ENCODE measurements around the gene FGD4.
"Not testable (repeated sequence)": the region's sequence is repeated elsewhere in the genome, so short reads cannot be mapped to it uniquely, and the experiment has no call there.

FGD4 gene

DNA sequence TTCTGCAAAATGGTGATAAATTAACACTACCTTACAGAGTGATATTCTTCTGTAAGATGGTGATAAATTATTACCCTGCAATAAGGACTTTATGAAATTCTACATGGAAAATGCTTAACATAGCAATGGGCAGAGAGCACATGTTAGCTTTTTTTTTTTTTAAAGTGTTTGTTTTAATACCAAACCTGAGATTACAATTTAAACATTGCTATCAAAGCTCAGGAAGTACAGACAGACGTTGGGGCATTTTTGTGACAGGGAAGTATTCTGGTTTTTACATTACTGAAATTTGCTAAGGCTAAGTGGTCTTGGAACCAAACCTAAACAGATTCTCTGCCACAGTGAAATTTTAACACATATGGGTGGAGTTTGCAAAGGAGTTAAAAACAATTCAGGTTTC lies 133.1 kb downstream of the FGD4 start:
- H3K9me3 ChIP-seq (ENCODE audit: control insufficient read depth in 5 of 5, low read length in 5 of 5) = peaks cover 0 to 2% (median 0%) of the 10 kb centered on the region in 5 donors
- no peak overlapping the region for H3K4me3 ChIP-seq (ENCODE audit: low read depth in 1 of 5, low read length in 5 of 5)
- H3K36me3 ChIP-seq (ENCODE audit: control insufficient read depth in 5 of 5, insufficient read depth in 5 of 5, low read length in 5 of 5) = no peaks in the 10 kb centered on the region
- H3K27ac ChIP-seq (ENCODE audit: low read depth, low read length) = peak overlapping the region; percentile 21
- no peaks in the 10 kb centered on the region for H3K27me3 ChIP-seq (ENCODE audit: control insufficient read depth in 5 of 5, insufficient read depth in 4 of 5, low read length in 5 of 5)
- H3K4me1 ChIP-seq (ENCODE audit: control insufficient read depth in 5 of 5, insufficient read depth in 5 of 5, low read length in 5 of 5) = peaks cover 5 to 36% (median 33%) of the 10 kb centered on the region in 5 donors
- no peak overlapping the region for H3K9ac ChIP-seq (ENCODE audit: low read length in 5 of 5)

DNA sequence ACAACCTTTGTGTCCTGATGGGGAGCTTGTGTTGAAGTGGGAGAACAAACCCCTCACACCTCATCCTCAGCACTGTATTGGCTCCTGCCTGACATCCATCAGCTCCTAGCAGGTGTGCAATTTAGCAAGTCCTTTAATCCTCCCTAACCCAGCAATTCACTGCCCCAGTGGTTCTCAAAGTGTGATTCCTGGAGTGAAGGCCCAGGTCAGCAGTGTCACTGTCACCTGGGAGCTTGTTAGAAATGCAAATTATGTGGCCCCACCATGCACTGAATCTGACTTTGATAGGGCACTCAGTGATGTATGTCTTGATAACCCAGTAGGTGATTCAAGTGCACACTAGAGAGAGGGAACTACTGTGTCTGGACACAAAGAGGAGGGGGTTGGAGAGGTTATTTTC lies 133.6 kb downstream of the FGD4 start:
- Histone ChIP-seq H3K36me3 (ENCODE audit: control insufficient read depth in 5 of 5, insufficient read depth in 5 of 5, low read length in 5 of 5) (no peaks in the 10 kb centered on the region), H3K4me1 (ENCODE audit: control insufficient read depth in 5 of 5, insufficient read depth in 5 of 5, low read length in 5 of 5) (peaks cover 5 to 42% (median 36%) of the 10 kb centered on the region in 5 donors), H3K27ac (ENCODE audit: low read depth, low read length) (peak overlapping the region; percentile 21), H3K9me3 (ENCODE audit: control insufficient read depth in 5 of 5, low read length in 5 of 5) (peaks cover 0 to 2% (median 0%) of the 10 kb centered on the region in 5 donors), H3K4me3 (ENCODE audit: low read depth in 1 of 5, low read length in 5 of 5) (no peak overlapping the region), H3K9ac (ENCODE audit: low read length in 5 of 5) (no peak overlapping the region), H3K27me3 (ENCODE audit: control insufficient read depth in 5 of 5, insufficient read depth in 4 of 5, low read length in 5 of 5) (no peaks in the 10 kb centered on the region)

DNA sequence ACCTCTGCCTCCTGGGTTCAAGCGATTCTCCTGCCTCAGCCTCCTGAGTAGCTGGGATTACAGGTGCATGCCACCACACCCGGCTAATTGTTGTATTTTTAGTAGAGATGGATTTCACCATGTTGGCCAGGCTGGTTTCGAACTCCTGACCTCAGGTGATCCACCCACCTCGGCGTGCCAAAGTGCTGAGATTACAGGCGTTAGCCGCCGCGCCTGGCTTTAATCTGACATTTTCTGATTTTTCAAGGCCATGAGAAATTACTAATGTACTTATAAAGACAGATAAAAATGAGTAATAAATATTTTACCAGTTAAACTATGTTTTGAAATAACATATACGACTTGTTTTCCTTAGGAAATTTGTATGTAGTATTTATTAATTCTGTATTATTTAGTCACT lies 134.1 kb downstream of the FGD4 start:
- not testable (repeated sequence) for H3K9ac ChIP-seq (ENCODE audit: low read length in 5 of 5); H3K36me3 ChIP-seq (ENCODE audit: control insufficient read depth in 5 of 5, insufficient read depth in 5 of 5, low read length in 5 of 5); H3K9me3 ChIP-seq (ENCODE audit: control insufficient read depth in 5 of 5, low read length in 5 of 5); H3K27me3 ChIP-seq (ENCODE audit: control insufficient read depth in 5 of 5, insufficient read depth in 4 of 5, low read length in 5 of 5)
- Histone ChIP-seq H3K4me1 (ENCODE audit: control insufficient read depth in 5 of 5, insufficient read depth in 5 of 5, low read length in 5 of 5) (peaks cover 5 to 47% (median 37%) of the 10 kb centered on the region in 5 donors), H3K4me3 (ENCODE audit: low read depth in 1 of 5, low read length in 5 of 5) (peak overlapping the region in 1 of 5 donors; percentile 70), H3K27ac (ENCODE audit: low read depth, low read length) (peak overlapping the region; percentile 93)

DNA sequence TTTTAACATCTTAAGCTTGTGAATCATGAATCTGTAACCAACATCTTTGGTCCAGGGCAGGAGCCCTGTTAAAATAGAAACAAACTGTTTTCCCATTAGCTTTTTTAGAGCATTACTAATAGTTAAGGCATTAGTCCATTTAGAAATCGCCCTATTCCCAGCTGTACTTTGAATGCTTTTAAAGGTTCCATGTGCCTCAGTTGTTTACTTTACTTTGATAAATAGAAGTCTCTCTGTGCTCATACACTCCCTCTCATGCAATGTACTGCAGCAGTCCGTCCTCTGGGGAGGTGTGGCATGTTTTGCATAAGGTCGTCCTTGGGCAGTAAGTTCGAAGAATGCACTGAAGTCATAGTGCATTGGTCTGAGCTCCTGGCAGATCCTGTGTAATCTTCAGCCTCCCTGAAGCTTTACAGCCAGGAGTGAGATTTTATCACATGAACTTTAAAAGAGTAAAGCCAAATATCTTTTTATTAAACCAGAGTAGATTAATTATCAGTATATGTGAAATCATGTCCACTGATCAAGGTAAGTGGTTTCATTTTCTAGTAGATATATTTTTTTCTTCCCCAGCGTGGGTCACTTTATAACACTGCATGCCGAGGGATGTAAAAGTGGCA lies 134.7 kb downstream of the FGD4 start:
- H3K36me3 ChIP-seq (ENCODE audit: control insufficient read depth in 5 of 5, insufficient read depth in 5 of 5, low read length in 5 of 5) = no peaks in the 10 kb centered on the region
- peaks cover 0 to under 1% (median 0%) of the 10 kb centered on the region in 5 donors for H3K9me3 ChIP-seq (ENCODE audit: control insufficient read depth in 5 of 5, low read length in 5 of 5)
- peak overlapping the region; percentile 38 to 70 (median 64) for H3K4me3 ChIP-seq (ENCODE audit: low read depth in 1 of 5, low read length in 5 of 5)
- H3K4me1 ChIP-seq (ENCODE audit: control insufficient read depth in 5 of 5, insufficient read depth in 5 of 5, low read length in 5 of 5) = peaks cover 5 to 51% (median 37%) of the 10 kb centered on the region in 5 donors
- H3K9ac ChIP-seq (ENCODE audit: low read length in 5 of 5) = peak overlapping the region; percentile 8 to 81 (median 66)
- H3K27ac ChIP-seq (ENCODE audit: low read depth, low read length) = peak overlapping the region; percentile 93
- no peaks in the 10 kb centered on the region for H3K27me3 ChIP-seq (ENCODE audit: control insufficient read depth in 5 of 5, insufficient read depth in 4 of 5, low read length in 5 of 5)

DNA sequence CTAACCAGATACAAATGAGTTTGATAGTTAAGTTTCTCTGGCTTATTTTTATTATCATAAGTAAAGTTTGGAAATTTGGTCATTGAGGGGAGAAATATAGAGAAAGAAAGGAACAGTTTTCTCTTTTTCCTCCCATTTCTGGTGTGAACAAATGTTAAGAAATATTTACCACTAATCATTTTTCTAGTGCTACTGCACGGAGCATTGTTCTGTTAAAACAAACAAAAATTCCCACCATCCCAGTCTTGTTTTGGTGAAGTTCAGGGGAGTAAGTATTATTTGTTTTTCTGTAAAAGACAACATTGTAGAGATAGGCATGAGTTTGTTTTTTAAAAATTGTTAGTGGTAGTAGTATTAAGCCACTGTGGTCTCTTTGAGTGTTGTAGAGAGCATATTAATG lies 135.3 kb downstream of the FGD4 start:
- Histone ChIP-seq H3K9me3 (ENCODE audit: control insufficient read depth in 5 of 5, low read length in 5 of 5) (no peaks in the 10 kb centered on the region), H3K4me1 (ENCODE audit: control insufficient read depth in 5 of 5, insufficient read depth in 5 of 5, low read length in 5 of 5) (peaks cover 5 to 51% (median 37%) of the 10 kb centered on the region in 5 donors), H3K36me3 (ENCODE audit: control insufficient read depth in 5 of 5, insufficient read depth in 5 of 5, low read length in 5 of 5) (no peaks in the 10 kb centered on the region), H3K27ac (ENCODE audit: low read depth, low read length) (peak overlapping the region; percentile 93), H3K27me3 (ENCODE audit: control insufficient read depth in 5 of 5, insufficient read depth in 4 of 5, low read length in 5 of 5) (no peaks in the 10 kb centered on the region), H3K9ac (ENCODE audit: low read length in 5 of 5) (peak overlapping the region; percentile 8 to 81 (median 66)), H3K4me3 (ENCODE audit: low read depth in 1 of 5, low read length in 5 of 5) (peak overlapping the region; percentile 38 to 70 (median 64))

DNA sequence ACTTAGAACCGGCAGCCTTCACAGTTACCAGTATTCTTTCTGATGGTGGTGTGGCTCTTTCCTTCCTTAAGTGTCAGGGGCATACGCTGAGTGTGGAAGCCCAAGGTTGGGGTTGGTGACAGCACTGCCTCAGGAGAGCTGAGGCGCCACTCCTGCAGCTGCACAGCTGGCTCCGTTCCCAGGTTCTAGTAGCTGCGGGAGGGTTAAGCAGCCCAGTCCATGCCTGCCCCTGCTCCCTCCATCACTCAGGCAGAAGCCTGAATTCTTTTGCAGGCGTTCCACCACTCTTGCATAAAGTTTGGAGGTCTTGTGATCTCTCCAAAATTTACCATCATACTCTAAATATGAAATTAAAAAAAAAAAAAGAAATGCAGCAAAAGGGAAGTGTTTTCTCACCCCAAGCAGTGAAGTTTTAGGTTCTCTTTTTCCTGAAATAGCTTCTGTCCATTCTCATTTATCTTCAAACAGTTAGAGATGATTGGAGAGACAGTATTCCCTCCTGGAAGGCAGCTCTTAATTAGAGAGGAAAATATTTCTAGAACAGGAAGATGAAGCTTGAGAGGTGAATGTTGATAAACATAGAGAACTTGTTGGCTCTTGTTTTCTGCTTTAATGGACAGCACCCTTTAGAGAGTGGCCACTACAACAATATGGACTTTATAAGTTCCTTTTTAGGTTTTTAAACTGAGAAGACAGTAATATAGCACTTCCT lies 136.1 kb downstream of the FGD4 start:
- peak overlapping the region; percentile 39 to 81 (median 71) for H3K9ac ChIP-seq (ENCODE audit: low read length in 5 of 5)
- H3K9me3 ChIP-seq (ENCODE audit: control insufficient read depth in 5 of 5, low read length in 5 of 5) = no peaks in the 10 kb centered on the region
- no peaks in the 10 kb centered on the region for H3K27me3 ChIP-seq (ENCODE audit: control insufficient read depth in 5 of 5, insufficient read depth in 4 of 5, low read length in 5 of 5)
- peak overlapping the region; percentile 38 to 70 (median 64) for H3K4me3 ChIP-seq (ENCODE audit: low read depth in 1 of 5, low read length in 5 of 5)
- no peaks in the 10 kb centered on the region for H3K36me3 ChIP-seq (ENCODE audit: control insufficient read depth in 5 of 5, insufficient read depth in 5 of 5, low read length in 5 of 5)
- H3K27ac ChIP-seq (ENCODE audit: low read depth, low read length) = peak overlapping the region; percentile 93
- H3K4me1 ChIP-seq (ENCODE audit: control insufficient read depth in 5 of 5, insufficient read depth in 5 of 5, low read length in 5 of 5) = peaks cover 5 to 51% (median 42%) of the 10 kb centered on the region in 5 donors

DNA sequence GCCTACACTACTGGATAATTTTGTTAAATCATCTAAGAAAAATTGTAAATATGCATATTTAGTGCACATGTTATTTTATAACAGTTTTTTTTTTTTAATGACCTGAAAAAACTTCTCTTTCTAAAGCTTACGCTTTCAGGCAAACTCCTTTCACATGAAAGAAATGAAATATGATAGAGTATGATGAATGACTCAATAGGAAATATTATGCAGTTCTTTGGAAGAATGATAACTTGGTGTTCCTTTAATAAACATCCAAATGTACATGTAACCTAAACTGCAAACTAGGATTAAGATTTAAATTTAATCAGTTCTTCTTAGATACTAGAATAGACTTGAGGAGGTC lies 136.6 kb downstream of the FGD4 start:
- Histone ChIP-seq H3K4me1 (ENCODE audit: control insufficient read depth in 5 of 5, insufficient read depth in 5 of 5, low read length in 5 of 5) (peaks cover 5 to 54% (median 45%) of the 10 kb centered on the region in 5 donors), H3K27me3 (ENCODE audit: control insufficient read depth in 5 of 5, insufficient read depth in 4 of 5, low read length in 5 of 5) (no peaks in the 10 kb centered on the region), H3K4me3 (ENCODE audit: low read depth in 1 of 5, low read length in 5 of 5) (peak overlapping the region; percentile 38 to 70 (median 64)), H3K27ac (ENCODE audit: low read depth, low read length) (peak overlapping the region; percentile 93), H3K36me3 (ENCODE audit: control insufficient read depth in 5 of 5, insufficient read depth in 5 of 5, low read length in 5 of 5) (no peaks in the 10 kb centered on the region), H3K9ac (ENCODE audit: low read length in 5 of 5) (peak overlapping the region in 4 of 5 donors; percentile 1 to 71 (median 40)), H3K9me3 (ENCODE audit: control insufficient read depth in 5 of 5, low read length in 5 of 5) (no peaks in the 10 kb centered on the region)

DNA sequence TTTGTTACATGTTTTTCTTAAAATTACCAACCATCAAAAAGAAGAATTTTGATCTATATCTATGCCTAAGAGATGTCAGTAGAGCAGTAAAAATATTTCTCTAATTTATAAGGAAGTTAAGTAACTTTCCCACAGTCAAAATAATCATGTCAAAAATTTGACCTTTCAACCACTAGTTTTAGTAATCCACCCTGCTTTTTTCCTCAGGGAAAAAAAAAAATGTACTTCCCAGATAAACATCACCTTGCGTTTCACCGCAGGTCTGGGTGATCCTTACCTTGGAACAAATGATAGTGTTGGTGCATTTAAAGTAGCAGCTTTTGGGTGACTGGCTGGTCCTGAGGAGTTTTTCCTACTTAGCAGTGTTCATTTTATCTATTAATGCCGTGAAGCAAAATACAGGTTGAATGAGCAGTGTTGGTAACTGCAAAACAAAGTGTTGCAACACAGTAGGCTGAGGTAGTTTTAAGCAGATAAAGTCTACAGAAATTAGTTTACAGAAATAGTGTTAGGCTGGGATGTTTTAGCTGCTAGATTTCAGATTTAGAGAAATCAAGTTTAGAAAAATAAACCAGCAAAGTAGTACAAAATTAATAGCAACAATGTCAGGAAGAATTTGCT lies 142.5 kb downstream of the FGD4 start:
- no peaks in the 10 kb centered on the region for H3K36me3 ChIP-seq (ENCODE audit: control insufficient read depth in 5 of 5, insufficient read depth in 5 of 5, low read length in 5 of 5)
- H3K4me3 ChIP-seq (ENCODE audit: low read depth in 1 of 5, low read length in 5 of 5) = peak overlapping the region in 1 of 5 donors; percentile 55
- peaks cover 2 to 62% (median 61%) of the 10 kb centered on the region in 5 donors for H3K4me1 ChIP-seq (ENCODE audit: control insufficient read depth in 5 of 5, insufficient read depth in 5 of 5, low read length in 5 of 5)
- peak overlapping the region; percentile 6 to 65 (median 45) for H3K9ac ChIP-seq (ENCODE audit: low read length in 5 of 5)
- H3K27me3 ChIP-seq (ENCODE audit: control insufficient read depth in 5 of 5, insufficient read depth in 4 of 5, low read length in 5 of 5) = no peaks in the 10 kb centered on the region
- H3K9me3 ChIP-seq (ENCODE audit: control insufficient read depth in 5 of 5, low read length in 5 of 5) = no peaks in the 10 kb centered on the region
- peak overlapping the region; percentile 91 for H3K27ac ChIP-seq (ENCODE audit: low read depth, low read length)

DNA sequence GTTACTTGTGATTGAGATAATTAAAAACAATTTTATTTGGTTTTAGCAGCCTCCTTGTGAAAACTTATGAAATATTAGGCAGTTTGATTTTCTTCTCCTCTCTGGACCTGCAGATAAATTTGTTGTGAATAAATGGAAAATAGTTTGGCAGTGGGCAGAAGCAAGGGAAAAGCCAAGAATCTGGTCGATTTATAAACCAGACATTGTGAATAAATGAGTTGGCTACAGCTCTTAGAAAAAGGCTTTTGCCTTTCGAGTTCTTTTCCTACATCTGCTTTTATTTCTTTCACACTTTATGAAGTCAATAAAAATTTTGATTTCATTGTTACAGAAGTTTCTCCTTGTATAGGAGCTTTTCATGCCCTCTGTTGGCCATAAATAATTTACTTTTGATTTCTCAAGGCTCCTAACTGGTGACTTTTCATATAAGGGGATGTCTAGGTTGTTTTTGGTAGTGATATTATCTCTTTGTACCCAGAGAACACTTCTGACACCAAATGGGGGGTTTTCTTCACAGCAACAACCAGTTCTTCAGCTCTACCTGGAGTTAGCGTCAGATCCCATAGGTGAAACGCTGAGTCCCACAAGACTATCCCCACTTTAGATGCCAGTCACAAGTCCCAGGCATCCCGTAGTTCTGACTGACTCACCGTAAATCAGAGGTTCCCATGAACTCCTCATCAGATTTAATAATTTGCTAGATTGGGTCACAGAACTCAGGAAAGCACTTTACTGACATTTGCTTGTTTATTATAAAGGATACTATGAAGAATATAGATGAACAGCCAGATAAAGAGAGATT lies 143.3 kb downstream of the FGD4 start:
- Histone ChIP-seq H3K4me1 (ENCODE audit: control insufficient read depth in 5 of 5, insufficient read depth in 5 of 5, low read length in 5 of 5) (peaks cover 2 to 57% (median 55%) of the 10 kb centered on the region in 5 donors), H3K9ac (ENCODE audit: low read length in 5 of 5) (peak overlapping the region in 4 of 5 donors; percentile 6 to 65 (median 40)), H3K4me3 (ENCODE audit: low read depth in 1 of 5, low read length in 5 of 5) (peak overlapping the region in 2 of 5 donors; percentile 6 to 55), H3K9me3 (ENCODE audit: control insufficient read depth in 5 of 5, low read length in 5 of 5) (no peaks in the 10 kb centered on the region), H3K27ac (ENCODE audit: low read depth, low read length) (peak overlapping the region; percentile 91), H3K36me3 (ENCODE audit: control insufficient read depth in 5 of 5, insufficient read depth in 5 of 5, low read length in 5 of 5) (no peaks in the 10 kb centered on the region), H3K27me3 (ENCODE audit: control insufficient read depth in 5 of 5, insufficient read depth in 4 of 5, low read length in 5 of 5) (no peaks in the 10 kb centered on the region)

All from subcutaneous abdominal adipose tissue (tissue), 5 donors.